ENCODE measurements around the gene ZNF385A. TPM values are rescaled to one million over a fixed set of nuclear protein-coding genes. Genes with fewer than 3 reads are reported as not detected.

ZNF385A gene
- total RNA-seq, 2 experiments from 2014 or later: 0.32 to 2.9 TPM

DNA sequence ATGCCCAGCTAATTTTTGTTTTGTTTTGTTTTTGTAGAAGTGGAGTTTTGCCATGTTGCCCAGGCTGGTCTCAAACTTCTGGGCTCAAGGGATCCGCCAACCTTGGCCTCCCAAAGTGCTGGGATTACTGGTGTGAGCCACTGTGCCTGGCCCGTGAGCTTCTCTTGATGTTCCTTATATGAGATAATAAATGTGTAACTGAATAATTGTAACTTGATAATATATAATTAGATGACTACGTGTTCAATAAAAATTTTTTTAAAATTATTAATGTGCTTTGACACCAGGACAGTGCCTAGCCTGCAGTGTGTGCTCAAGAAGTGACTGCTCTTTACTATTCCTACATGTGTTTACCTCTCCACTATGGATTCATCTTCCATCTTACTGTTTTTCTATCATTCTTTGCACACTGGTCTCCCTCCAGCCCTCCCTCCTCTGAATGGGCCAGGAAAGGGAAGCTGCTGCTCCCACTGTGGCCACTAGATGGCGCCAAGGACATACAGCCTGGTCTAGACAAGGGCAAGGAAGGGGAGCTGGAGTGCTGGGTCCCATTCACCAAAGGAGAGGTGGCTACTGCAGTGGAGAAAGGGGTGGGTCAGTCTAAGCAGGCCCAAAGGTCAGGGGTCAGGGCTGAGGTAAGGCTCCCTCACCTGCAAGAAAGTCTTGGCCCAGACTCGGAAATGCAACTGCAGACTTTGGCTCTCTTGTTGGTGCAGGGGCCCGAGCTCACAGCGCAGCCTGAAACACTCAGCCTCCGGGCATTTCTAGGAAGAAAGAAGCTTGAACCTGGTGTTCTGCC lies 14.7 kb upstream of the ZNF385A start:
- Histone ChIP-seq H3K4me2 (ENCODE audit: low read length) (no peak overlapping the region), H3K4me1 (ENCODE audit: insufficient read depth, low read length, poor library complexity, severe bottlenecking) (peaks cover under 1% of the 10 kb centered on the region), H3K79me2 (ENCODE audit: insufficient read depth, low read depth, low read length) (no peaks in the 10 kb centered on the region), H4K20me1 (ENCODE audit: insufficient read depth, low read length) (no peaks in the 10 kb centered on the region), H3K27ac (ENCODE audit: low read depth, low read length, poor library complexity, severe bottlenecking) (no peak overlapping the region), H2AFZ (ENCODE audit: low read length) (no peak overlapping the region), H3K9me2 (ENCODE audit: insufficient read depth, low read length) (no peaks in the 10 kb centered on the region), H3K36me3 (ENCODE audit: insufficient read depth, low read length) (no peaks in the 10 kb centered on the region), H3K9me3 (ENCODE audit: low read length) (no peaks in the 10 kb centered on the region), H3K4me3 (ENCODE audit: low read depth, low read length, poor library complexity, severe bottlenecking) (no peak overlapping the region)
- no peak for TF ChIP-seq EZH2phosphoT487 (IDR thresholded peaks at IDR 0.05; ENCODE audit: borderline replicate concordance, low read depth, low read length)
- peak; percentile 99 for TF ChIP-seq CTCF (conservative IDR thresholded peaks at IDR 0.05; ENCODE audit: low read length)
- POLR2A ChIA-PET: interaction anchor here (0.6 to 1.3 kb wide), 4 partner anchors 15 to 99 kb away, joined by 3 to 6 read pairs (median 4); partner anchors contain the start of gene NCKAP1L
- intact Hi-C loops (cut with micrococcal nuclease; ENCODE audit: unreplicated experiment): loop anchor here (1.0 kb wide), 1 partner anchor 40 kb away; no protein-coding TSS in a partner anchor
- BruUV-seq (replicated peaks): no TSS peak
- DNase-seq (ENCODE audit: low spot score): peak; percentile 76
- CTCF ChIA-PET (ENCODE audit: unreplicated experiment): interaction anchor here (0.5 to 2.5 kb wide), 13 partner anchors 11 to 179 kb away, joined by 3 to 28 read pairs (median 4); no protein-coding TSS in a partner anchor

GRCh38 chr12:54398218-54398617 lies 13.7 kb upstream of the ZNF385A start:
- Histone ChIP-seq H3K9me2 (ENCODE audit: insufficient read depth, low read length) (no peaks in the 10 kb centered on the region), H3K4me1 (ENCODE audit: insufficient read depth, low read length, poor library complexity, severe bottlenecking) (peaks cover 10% of the 10 kb centered on the region), H3K4me2 (ENCODE audit: low read length) (no peak overlapping the region), H3K79me2 (ENCODE audit: insufficient read depth, low read depth, low read length) (no peaks in the 10 kb centered on the region), H2AFZ (ENCODE audit: low read length) (no peak overlapping the region), H3K36me3 (ENCODE audit: insufficient read depth, low read length) (no peaks in the 10 kb centered on the region), H3K9me3 (ENCODE audit: low read length) (no peaks in the 10 kb centered on the region), H3K27ac (ENCODE audit: low read depth, low read length, poor library complexity, severe bottlenecking) (no peak overlapping the region), H3K4me3 (ENCODE audit: low read depth, low read length, poor library complexity, severe bottlenecking) (no peak overlapping the region), H4K20me1 (ENCODE audit: insufficient read depth, low read length) (no peaks in the 10 kb centered on the region)
- intact Hi-C loops (cut with micrococcal nuclease; ENCODE audit: unreplicated experiment): no loop called here
- TF ChIP-seq EZH2phosphoT487 (IDR thresholded peaks at IDR 0.05; ENCODE audit: borderline replicate concordance, low read depth, low read length) (no peak), CTCF (conservative IDR thresholded peaks at IDR 0.05; ENCODE audit: low read length) (no peak)
- ChIA-PET POLR2A (interaction anchor here (0.8 kb wide), 1 partner anchor 44 kb away, joined by 3 read pairs; no protein-coding TSS in a partner anchor), CTCF (ENCODE audit: unreplicated experiment) (no interaction called here)
- no TSS peak for BruUV-seq (replicated peaks)
- DNase-seq (ENCODE audit: low spot score): no peak

DNA sequence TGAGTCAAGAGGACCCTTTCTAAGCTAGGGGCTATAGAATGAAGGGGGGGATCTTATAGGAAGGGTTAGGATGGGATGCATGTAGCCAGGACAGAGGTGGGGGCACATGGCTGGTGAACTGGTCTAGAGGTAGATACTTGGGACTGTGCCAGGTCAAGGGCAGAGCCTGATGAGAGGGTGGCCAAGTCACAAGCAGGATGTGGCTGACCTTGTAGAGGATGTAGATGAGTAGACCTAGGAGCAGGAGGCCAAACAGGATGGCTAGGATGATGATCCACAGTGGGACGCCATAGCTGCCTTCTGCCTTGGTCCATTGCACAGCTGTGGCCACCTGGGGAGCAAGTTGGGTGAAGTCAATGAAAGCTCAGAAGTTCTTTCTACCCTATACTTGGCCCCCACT lies 12.6 kb upstream of the ZNF385A start:
- Histone ChIP-seq H4K20me1 (ENCODE audit: insufficient read depth, low read length) (no peaks in the 10 kb centered on the region), H2AFZ (ENCODE audit: low read length) (no peak overlapping the region), H3K36me3 (ENCODE audit: insufficient read depth, low read length) (no peaks in the 10 kb centered on the region), H3K4me2 (ENCODE audit: low read length) (no peak overlapping the region), H3K79me2 (ENCODE audit: insufficient read depth, low read depth, low read length) (no peaks in the 10 kb centered on the region), H3K27ac (ENCODE audit: low read depth, low read length, poor library complexity, severe bottlenecking) (no peak overlapping the region), H3K9me3 (ENCODE audit: low read length) (no peaks in the 10 kb centered on the region), H3K9me2 (ENCODE audit: insufficient read depth, low read length) (no peaks in the 10 kb centered on the region), H3K4me1 (ENCODE audit: insufficient read depth, low read length, poor library complexity, severe bottlenecking) (peaks cover 16% of the 10 kb centered on the region), H3K4me3 (ENCODE audit: low read depth, low read length, poor library complexity, severe bottlenecking) (no peak overlapping the region)
- TF ChIP-seq EZH2phosphoT487 (IDR thresholded peaks at IDR 0.05; ENCODE audit: borderline replicate concordance, low read depth, low read length) (no peak), CTCF (conservative IDR thresholded peaks at IDR 0.05; ENCODE audit: low read length) (no peak)
- ChIA-PET POLR2A (interaction anchor here (0.6 kb wide), 1 partner anchor 1397 kb away, joined by 3 read pairs; no protein-coding TSS in a partner anchor), CTCF (ENCODE audit: unreplicated experiment) (interaction anchor here (1.1 to 1.7 kb wide), 2 partner anchors 14 to 18 kb away, joined by 3 to 9 read pairs; no protein-coding TSS in a partner anchor)
- BruUV-seq (replicated peaks): no TSS peak
- DNase-seq (ENCODE audit: low spot score): no peak
- intact Hi-C loops (cut with micrococcal nuclease; ENCODE audit: unreplicated experiment): no loop called here

Data from OCI-LY7 (cell line).